Raji (cell line): ENCODE data around the gene WIF1.

Experiments used
- POLR2A ChIP-seq: IDR thresholded peaks from 2 replicates; pipeline ENCODE4 v1.6.1; 2011; ENCODE audit warnings: low read depth, low read length, control low read depth; ENCODE audit not compliant: insufficient read depth

WIF1 gene

DNA sequence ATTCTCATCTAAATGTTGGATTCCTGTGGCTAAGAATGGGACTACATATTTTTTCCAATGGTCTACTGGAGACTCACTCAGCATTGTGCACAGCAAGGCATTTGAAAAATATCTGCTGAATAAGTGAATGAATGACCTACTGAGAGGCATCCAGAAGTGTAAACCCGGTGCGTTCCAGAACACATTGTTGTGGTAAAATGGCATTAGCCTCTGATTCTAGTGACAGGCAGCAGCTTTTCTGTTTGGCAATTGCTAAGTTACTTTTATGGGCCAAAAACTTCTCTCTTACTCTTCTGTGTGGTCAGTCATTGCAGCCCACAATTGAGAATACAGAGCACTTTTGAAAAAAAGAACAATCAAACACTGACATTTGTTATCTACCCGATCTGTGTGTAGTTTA is 36.5 kb downstream of the WIF1 start:
- TF ChIP-seq POLR2A = no peak

DNA sequence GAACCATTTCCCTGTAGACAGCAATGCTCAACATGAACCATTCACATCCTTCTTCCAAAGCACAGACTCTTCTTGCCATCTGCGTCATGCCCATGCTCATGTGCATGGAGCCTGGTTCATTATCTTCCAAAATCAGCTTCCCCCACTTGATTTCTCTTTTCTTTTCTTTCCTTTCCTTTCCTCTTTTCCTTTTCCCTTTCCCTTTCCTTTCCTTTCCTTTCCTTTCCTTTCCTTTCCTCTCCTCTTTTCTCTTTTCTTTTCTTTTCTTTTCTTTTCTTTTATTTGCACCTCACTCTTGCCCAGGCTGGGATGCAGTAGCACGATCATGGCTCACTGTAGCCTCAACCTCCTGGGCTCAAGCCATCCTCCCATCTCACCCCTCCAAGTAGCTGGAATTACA is 37.5 kb downstream of the WIF1 start:
- no peak for TF ChIP-seq POLR2A

- TF ChIP-seq POLR2A = no peak
Observed at GRCh38 chr12:65082406-65082805, 38.7 kb downstream of the WIF1 start.

DNA sequence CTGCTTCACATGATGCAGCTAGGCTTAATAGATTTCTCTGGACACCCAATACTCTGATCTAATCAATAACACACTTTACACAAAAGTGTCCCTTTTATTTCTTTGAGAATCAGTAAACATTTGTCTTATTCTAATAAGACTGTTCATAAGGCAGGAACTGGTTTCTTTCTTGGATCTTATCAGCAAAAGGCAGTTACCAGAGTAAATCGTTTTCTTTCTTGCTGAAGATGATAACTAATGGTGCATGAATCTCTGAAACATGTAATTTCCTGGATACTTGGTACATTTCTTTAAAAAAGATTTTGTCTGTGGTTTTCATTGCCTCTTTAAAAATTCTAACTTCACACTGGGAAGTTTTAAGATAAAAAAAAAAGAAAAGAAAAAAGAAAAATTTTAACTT is 39.6 kb downstream of the WIF1 start:
- no peak for TF ChIP-seq POLR2A

- no peak for TF ChIP-seq POLR2A
Observed at GRCh38 chr12:65074932-65075331, 46.2 kb downstream of the WIF1 start.

DNA sequence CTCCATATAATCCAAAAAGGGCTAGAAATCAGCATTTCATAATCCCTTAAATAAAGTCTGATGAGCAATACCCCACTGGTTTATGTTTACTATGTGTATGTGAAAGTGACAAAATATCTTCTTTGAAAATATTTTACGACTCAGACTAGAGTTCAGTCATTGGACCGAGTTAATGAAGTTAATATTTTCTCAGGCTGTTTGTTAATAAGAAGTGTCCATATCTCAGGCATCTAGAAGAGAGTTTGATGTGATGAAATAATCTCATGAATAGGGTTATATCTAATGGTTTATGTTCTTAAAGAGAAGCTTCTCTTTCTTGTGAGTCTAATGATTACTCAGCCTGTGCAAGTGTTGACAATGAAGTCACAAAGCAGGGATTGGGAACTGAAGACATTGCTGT is 51.8 kb downstream of the WIF1 start:
- TF ChIP-seq POLR2A = no peak

GRCh38 chr12:65067383-65067782 is 53.7 kb downstream of the WIF1 start:
- TF ChIP-seq POLR2A = no peak

DNA sequence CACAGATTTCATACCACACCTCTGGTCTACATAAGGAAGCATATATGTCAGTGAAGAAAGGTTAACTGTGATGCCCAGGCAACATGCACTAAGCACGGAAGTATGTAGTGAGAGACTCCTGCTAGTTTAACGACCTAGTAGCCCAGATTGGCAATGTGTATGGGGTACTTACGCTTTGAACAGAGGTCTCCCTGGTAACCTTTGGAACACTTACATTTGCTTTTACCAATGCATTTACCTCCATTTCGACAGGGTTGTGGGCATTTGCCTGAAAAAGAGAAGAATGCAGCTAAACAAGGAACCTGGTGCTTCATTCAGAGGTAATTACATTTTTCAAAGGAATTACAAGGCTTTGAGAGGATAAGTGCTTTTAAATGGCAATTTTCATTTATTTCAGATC is 65.2 kb downstream of the WIF1 start:
- TF ChIP-seq POLR2A = no peak

DNA sequence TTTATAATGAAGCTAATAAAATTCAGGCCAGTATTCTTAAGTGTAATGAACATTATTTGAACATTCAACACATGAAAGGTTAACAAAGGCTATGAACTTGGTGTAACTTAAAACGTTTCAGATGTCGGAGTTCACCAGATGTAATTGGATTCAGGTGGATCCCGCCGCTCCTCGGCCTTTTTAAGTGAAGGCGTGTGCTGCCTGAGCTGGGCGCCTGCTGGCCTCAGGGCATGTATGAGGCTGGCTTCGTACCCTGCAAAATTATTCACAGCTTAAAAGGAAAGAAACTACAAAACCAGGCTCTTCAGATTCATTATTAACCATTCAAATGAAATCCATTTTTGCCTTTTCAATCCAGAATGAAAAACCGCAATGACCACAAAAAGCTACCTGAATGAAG is 69.9 kb downstream of the WIF1 start:
- TF ChIP-seq POLR2A = no peak

DNA sequence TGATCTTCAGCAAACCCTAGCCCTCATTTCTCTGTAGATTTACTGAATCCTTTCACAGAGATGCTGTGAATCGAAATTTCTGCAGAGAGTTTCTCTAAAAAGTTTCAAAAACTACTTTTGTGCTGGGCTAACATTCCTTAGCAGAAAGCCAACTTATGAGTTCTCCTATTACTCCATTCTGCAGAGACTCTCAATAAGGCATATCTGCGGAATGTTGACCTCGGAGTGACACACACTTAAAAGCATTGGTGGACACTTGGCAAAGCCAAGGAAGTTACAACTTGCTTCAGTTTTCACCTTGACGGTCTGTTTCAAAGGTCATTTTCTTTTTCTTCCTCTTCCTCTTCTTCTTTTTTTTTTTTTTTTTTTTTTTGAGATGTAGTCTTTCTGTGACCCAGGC is 75.8 kb downstream of the WIF1 start:
- no peak for TF ChIP-seq POLR2A

- TF ChIP-seq POLR2A = no peak
Observed at GRCh38 chr12:65039301-65039700, 81.8 kb downstream of the WIF1 start.

- no peak for TF ChIP-seq POLR2A
Observed at GRCh38 chr12:65025136-65025535, 96.0 kb downstream of the WIF1 start.

- no peak for TF ChIP-seq POLR2A
Observed at GRCh38 chr12:65023485-65023884, 97.6 kb downstream of the WIF1 start.

- no peak for TF ChIP-seq POLR2A
Observed at GRCh38 chr12:65022960-65023359, 98.1 kb downstream of the WIF1 start.

- TF ChIP-seq POLR2A = no peak
Observed at GRCh38 chr12:65022421-65022820, 98.7 kb downstream of the WIF1 start.

GRCh38 chr12:65019696-65020234 is 101.3 kb downstream of the WIF1 start:
- no peak for TF ChIP-seq POLR2A

DNA sequence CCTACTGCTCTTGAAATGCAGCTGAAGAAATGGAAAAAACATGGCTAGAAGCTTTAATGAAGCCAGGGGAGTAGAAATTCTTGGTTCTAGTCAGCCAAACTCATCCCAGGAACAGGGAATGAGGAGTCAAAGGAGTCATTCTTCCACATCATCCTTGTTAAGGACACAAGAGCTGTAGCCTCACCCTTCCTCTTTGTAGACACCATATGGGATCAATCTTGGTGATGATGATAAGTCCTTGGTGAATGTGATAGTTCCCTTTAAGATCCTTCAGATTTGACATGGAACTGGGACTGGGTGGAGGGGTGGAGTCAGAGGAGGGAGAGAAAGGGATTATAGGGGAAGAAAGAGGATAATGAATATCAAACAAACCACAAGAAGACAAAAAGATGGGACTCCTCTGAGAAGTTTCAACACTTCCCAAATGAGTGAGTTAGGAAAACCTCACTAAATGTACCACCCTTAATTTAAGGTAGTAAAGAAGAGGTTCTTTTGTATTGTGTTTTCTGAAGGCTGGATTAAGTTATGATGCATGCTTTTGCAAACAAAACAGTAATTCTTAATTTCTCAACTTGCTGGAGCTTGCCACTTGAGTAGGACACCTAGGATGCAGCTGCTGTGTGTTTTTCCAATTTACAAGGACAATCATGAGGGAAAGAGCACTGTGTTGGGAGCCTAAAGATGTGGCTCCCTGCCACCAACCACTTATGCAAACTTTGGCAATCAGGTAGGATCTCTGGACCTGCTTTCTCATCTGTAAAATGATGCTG is 104.0 kb downstream of the WIF1 start:
- no peak for TF ChIP-seq POLR2A
